ENCODE data around the gene TMEM179.

TMEM179 gene

GRCh38 chr14:104567141-104567956 lies 37.2 kb downstream of the TMEM179 start:
- no peak for DNase-seq

GRCh38 chr14:104564744-104565679 lies 39.6 kb downstream of the TMEM179 start:
- no peak for DNase-seq

GRCh38 chr14:104563742-104564615 lies 40.6 kb downstream of the TMEM179 start:
- DNase-seq, result peak; percentile 68

GRCh38 chr14:104563191-104563741 lies 41.3 kb downstream of the TMEM179 start:
- DNase-seq, result peak; percentile 36

GRCh38 chr14:104562606-104563005 lies 42.0 kb downstream of the TMEM179 start:
- peak; percentile 42 for DNase-seq

GRCh38 chr14:104561632-104562495 lies 42.7 kb downstream of the TMEM179 start:
- no peak for DNase-seq

- no peak for DNase-seq
These were observed 43.4 kb downstream of the TMEM179 start for GRCh38 chr14:104561124-104561557.

- no peak for DNase-seq
These were observed 44.0 kb downstream of the TMEM179 start for GRCh38 chr14:104560586-104560945.

GRCh38 chr14:104559804-104560585 lies 44.6 kb downstream of the TMEM179 start:
- DNase-seq, result no peak

- DNase-seq, result no peak
These were observed 45.4 kb downstream of the TMEM179 start for GRCh38 chr14:104559028-104559803.

GRCh38 chr14:104558231-104559027 lies 46.1 kb downstream of the TMEM179 start:
- DNase-seq, result no peak

GRCh38 chr14:104557766-104558165 lies 46.8 kb downstream of the TMEM179 start:
- no peak for DNase-seq

GRCh38 chr14:104557086-104557485 lies 47.5 kb downstream of the TMEM179 start:
- no peak for DNase-seq

- DNase-seq, result no peak
These were observed 48.1 kb downstream of the TMEM179 start for GRCh38 chr14:104556256-104557021.

- DNase-seq, result no peak
These were observed 48.9 kb downstream of the TMEM179 start for GRCh38 chr14:104555430-104556255.

GRCh38 chr14:104554608-104555429 lies 49.8 kb downstream of the TMEM179 start:
- DNase-seq, result no peak
